Inflammatory macrophage treated with lipopolysaccharide for 4 hours (primary cell): ENCODE measurements around the gene MSANTD1.

Experiments
- DNase-seq: peaks from one replicate; pipeline ENCODE4 v3.0.0-alpha.2; 2020

The MSANTD1 gene

GRCh38 chr4:3217266-3217665 lies 31.7 kb upstream of the MSANTD1 start:
- DNase-seq = no peak

GRCh38 chr4:3217771-3218170 lies 31.2 kb upstream of the MSANTD1 start:
- no peak for DNase-seq

- DNase-seq = no peak
These were observed 29.9 kb upstream of the MSANTD1 start for GRCh38 chr4:3218824-3219760.

DNA sequence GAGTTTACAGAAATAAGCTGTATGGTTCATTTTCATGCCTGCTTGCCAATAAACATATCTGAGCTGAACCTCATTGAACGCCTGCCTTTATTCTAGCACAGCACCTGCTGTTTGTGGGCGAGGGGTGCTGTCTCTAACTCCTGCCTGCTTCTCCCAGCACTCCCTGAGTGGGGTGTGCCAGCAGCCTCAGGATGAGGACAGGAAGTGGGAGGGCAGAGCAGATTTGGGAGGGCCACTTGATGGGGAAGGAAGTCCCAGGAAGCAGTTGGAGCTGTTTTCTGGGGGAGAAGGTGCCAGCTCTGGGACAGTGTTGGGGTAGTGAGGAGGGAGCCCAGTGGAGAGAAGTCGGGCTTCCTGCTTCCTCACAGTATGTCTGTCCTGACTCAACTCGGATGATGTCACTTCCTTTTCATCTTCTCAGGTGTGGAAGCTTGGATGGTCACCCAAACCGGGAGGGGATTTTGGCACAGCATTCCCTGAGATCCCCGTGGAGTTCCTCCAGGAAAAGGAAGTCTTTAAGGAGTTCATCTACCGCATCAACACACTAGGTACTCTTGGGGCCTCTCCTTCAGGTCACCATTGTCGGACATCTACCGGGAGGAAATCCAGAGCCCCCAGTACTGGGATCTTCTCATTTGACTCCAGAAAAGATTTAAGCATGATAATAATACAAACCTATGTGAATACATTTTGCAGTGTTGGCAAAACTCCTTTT lies 29.0 kb upstream of the MSANTD1 start:
- DNase-seq = no peak

DNA sequence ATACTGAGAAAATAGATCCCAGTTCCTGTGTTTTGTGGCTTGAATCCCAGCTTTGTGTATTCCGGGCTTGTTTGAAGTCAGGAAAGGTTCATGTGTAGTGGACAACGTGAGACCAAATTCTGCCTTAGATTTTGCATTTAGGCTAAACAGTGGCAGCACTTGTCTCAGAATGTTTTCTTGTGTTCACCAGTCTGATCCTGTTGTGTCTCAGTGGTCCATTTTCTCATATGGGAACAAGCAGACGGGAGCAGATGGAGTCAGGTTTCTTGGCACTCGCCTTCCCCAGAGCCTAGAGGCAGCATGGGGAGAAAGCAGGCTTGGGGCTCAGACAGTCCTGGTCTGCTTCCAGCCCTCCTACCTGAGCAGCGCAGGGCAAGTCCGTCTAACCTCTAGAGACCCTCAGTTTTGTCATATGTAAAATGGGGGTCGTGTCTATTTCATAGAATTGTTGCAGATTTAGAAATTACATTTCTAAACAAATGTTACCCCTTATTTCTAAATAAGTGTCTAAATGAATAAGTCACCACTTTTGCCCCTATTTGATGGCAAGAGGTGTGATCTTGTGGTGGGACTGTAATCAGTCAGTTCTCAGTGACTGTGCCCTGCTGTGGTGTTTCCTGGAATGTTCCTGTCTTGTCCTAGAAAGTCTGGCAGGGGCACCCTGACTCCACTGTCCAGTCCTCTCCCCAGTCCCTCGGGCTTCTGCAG lies 28.3 kb upstream of the MSANTD1 start:
- no peak for DNase-seq

- no peak for DNase-seq
These were observed 27.8 kb upstream of the MSANTD1 start for GRCh38 chr4:3221184-3221494.

- DNase-seq = no peak
These were observed 27.0 kb upstream of the MSANTD1 start for GRCh38 chr4:3221996-3222395.

DNA sequence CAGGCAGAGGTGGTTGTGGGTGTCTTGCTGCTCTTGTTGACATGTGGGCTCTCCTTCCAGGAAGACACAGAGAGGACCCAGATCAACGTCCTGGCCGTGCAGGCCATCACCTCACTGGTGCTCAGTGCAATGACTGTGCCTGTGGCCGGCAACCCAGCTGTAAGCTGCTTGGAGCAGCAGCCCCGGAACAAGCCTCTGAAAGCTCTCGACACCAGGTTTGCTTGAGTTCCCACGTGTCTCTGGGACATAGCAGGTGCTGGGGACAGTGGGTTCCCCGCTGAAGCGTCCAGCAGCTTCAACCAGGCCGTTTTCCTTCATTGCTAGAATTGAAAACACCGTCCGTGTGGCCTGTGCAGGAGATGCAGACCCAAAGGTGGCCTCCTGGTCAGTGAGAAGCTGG lies 25.6 kb upstream of the MSANTD1 start:
- DNase-seq = no peak

DNA sequence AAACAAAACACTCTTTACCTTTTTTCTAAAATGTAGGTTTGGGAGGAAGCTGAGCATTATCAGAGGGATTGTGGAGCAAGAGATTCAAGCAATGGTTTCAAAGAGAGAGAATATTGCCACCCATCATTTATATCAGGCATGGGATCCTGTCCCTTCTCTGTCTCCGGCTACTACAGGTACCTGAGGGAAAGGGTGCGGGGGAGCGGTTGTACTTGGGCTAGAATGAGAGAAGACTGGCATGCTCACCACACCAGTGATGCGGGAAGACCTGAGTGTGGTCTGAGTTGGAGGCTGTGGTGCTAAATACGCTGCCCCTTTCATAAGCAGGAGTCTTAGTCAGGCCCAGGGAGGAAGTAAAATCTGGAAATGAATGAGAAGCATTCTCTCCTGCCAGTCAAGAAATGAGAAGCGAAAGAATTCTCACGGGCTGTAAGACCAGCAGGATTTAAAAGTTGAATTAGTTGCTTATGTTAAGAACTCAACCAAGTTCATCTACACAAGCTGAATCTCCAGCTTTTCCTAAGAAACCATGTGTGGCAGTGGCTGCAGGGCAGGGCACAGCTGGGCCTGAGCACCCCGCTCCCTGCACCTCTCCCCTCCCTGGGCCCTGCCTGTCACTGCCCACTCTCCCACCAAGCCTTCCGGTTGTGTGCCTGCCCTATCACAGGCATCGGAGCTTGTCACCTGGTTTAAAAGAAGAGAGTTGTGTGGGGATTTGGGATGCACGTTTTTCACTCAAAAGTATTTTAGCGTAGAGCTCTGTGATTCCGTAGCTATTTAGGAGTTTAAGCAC lies 24.8 kb upstream of the MSANTD1 start:
- peak; percentile 89 for DNase-seq

GRCh38 chr4:3225071-3225850 lies 23.7 kb upstream of the MSANTD1 start:
- peak; percentile 22 for DNase-seq

GRCh38 chr4:3225936-3226335 lies 23.0 kb upstream of the MSANTD1 start:
- peak; percentile 95 for DNase-seq

DNA sequence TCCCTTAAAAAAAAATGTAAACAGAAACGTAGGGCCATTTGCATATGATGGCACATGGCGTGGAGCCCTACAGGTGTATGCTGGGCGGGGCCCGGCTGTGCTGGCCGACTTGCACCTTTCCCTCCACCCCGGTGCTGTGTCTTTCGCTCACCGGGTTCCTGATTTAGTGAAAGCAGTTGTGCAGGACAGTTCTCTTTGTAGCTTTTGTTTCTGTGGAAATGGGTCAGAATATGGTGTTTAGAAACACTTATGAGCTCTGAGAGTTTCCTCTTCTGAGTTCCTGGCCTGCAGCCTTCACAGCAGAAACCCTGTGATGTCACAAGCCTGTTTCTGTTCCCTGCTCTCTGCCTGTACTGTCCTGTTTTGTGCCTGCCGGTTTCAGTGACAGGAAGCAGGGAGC lies 22.5 kb upstream of the MSANTD1 start:
- DNase-seq = peak; percentile 94

DNA sequence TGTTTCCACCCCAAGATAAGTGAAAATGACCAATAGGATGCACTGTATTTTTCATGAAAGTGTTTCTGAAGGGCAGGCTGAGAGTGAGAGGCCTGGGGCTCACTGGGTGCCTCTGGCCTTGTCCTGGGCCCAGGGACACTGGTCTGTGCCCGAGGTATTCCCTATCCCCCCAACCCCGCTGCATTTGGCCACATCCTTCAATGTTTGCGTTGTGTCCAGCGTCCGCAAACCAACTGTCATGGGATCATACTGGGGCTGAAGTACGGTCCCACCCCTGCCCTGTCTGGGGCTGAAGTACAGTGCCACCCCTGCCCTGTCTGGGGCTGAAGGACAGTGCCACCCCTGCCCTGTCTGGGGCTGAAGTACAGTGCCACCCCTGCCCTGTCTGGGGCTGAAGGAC lies 22.0 kb upstream of the MSANTD1 start:
- DNase-seq = no peak

DNA sequence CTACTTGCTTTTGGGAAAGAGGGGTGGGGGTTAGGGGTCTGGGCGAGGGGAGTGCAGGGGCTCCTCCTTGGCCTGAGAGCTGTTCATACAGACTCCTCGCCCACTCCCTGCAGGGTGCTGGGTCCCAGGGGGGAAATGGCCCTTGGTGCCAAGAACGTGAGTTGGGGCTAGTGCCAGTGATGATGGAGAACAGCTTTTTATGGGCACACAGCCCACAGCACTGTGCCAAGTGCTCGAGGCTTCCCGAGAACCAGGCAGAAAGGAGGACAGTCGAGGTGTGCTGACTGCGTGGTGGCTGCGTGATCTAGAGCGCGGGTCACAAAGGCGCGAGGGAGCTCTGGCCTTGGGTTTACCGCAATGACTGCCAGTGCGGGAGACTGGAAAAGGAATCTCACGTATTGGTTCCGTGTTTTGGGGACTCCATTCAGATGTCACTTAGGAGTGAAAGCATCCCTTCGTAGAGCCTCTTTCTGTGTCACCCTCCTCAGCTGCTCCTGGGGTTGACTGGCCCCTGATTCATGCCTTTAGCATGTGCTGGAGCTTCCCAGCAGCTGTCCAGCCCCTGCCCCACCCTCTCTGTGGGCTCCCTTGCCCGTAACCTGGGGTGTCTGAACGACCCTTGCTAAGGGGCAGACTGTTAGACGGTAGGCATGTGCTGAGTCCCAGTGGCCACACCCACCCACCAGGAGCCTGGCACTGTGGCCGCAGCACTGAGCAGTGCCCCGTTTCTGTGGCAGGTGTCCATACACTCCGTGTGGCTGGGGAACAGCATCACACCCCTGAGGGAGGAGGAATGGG lies 20.9 kb upstream of the MSANTD1 start:
- no peak for DNase-seq

- DNase-seq = no peak
These were observed 20.1 kb upstream of the MSANTD1 start for GRCh38 chr4:3228881-3229280.

- no peak for DNase-seq
These were observed 19.6 kb upstream of the MSANTD1 start for GRCh38 chr4:3229328-3229727.

DNA sequence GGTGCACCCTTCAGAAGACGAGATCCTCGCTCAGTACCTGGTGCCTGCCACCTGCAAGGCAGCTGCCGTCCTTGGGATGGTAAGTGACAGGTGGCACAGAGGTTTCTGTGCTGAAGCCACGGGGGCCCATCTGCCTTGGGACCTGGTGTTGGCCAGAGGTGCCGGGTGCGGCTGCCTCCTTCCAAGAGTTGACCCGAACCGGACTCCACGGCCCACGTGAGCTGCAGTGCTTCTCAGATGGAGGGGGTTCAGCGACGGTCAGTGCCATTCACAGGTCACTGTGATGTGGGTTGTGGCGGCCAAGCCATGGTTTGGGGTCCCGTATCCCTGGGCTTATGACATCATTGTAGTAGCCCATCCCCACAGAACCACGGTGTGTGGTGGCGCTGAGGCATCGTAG lies 19.0 kb upstream of the MSANTD1 start:
- no peak for DNase-seq

GRCh38 chr4:3231471-3231870 lies 17.5 kb upstream of the MSANTD1 start:
- peak; percentile 50 for DNase-seq

- DNase-seq = no peak
These were observed 17.0 kb upstream of the MSANTD1 start for GRCh38 chr4:3232001-3232400.

DNA sequence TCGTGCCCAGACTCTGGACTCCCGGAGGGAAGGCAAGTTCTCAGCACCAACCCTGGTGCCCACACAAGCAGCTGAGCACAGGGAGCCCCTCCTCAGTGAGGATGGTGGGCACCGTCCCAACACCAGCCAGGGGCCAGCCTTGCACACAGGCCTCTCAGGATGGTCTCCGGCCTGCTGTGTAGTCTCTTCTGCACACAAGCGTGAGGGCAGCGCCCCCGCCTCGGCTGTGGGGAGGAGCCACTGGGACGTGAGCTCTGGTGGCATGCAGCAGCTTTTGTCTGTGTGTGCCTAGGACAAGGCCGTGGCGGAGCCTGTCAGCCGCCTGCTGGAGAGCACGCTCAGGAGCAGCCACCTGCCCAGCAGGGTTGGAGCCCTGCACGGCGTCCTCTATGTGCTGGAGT lies 16.1 kb upstream of the MSANTD1 start:
- no peak for DNase-seq

DNA sequence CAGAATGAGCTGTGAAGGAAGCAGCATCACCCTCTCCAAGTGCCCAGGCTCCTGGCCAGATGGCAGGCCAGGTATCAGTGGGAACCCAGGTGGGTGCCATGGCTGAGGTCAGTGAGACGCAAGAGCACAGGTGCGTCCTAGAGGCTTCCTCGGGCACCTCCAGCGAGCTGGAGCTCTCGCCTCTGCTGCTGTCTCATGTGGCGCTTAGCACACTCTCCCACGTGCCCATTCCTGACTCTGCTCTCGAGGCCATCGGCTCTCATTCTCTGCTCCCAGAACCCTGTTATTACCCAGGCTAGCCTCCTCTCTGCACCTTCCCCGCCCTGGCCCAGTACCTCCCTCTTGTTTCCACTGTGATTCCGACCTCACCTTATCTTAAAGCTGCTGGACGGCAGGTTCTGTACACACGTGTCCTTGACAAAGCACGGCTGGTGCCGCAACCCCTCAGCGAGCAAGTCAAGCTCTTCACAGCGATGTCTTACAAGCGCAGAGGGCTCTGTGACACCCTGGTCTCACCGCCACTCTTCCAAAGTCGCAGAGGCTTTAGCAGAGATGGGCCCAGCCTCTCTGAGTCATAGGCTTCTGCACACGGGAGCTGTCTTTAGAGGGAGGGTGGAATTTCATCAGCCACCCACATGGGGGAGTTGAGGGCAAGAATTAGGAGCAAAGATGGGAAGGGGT lies 15.4 kb upstream of the MSANTD1 start:
- no peak for DNase-seq
